ENCODE results near the gene CLEC1B. TPM values are rescaled to one million over a fixed set of nuclear protein-coding genes. Genes with fewer than 3 reads are reported as not detected.

Gene CLEC1B
- total RNA-seq, 3 donors from 2014 or later (not counting 1 experiment from before 2014, with no cell fraction given), result 0.50 to 2.3 (median 1.0) TPM

GRCh38 chr12:10012630-10013330, 13.9 kb upstream of the CLEC1B start:
- Histone ChIP-seq H3K4me1 (ENCODE audit: control insufficient read depth, insufficient read depth, low read length) (no peaks in the 10 kb centered on the region), H3K27ac (ENCODE audit: low read length) (no peak overlapping the region), H3K4me3 (ENCODE audit: low read length) (no peak overlapping the region), H3K36me3 (ENCODE audit: control insufficient read depth, insufficient read depth, low read length) (no peaks in the 10 kb centered on the region), H3K9me3 (ENCODE audit: control insufficient read depth, insufficient read depth, low read length) (no peaks in the 10 kb centered on the region), H3K27me3 (ENCODE audit: control insufficient read depth, insufficient read depth, low read length) (peaks cover 2% of the 10 kb centered on the region)
- H3K4me3 Mint-ChIP-seq, result no peak overlapping the region
- intact Hi-C loops (cut with micrococcal nuclease), result no loop called here
- no peaks in the 10 kb centered on the region for H3K36me3 Mint-ChIP-seq
- no peak for TF ChIP-seq CTCF (IDR thresholded peaks at IDR 0.05)
- no peak for ATAC-seq
- peaks cover 0 to 9% of the 10 kb centered on the region in 2 donors for H3K4me1 Mint-ChIP-seq
- DNase-seq, result no peak
- no peaks in the 10 kb centered on the region for H3K9me3 Mint-ChIP-seq
- H3K27me3 Mint-ChIP-seq (ENCODE audit: low read depth in 2 of 2), result peaks cover 0 to 10% of the 10 kb centered on the region in 2 donors
- 87% methylated on average over 5 of the region's 6 CpGs for WGBS (ENCODE audit: insufficient coverage)
- no peak overlapping the region for H3K27ac Mint-ChIP-seq

- no peak overlapping the region for H3K27ac Mint-ChIP-seq
- no peaks in the 10 kb centered on the region for H3K4me1 ChIP-seq (ENCODE audit: control insufficient read depth, insufficient read depth, low read length)
- no peaks in the 10 kb centered on the region for H3K9me3 ChIP-seq (ENCODE audit: control insufficient read depth, insufficient read depth, low read length)
- no peaks in the 10 kb centered on the region for H3K27me3 ChIP-seq (ENCODE audit: control insufficient read depth, insufficient read depth, low read length)
- no peaks in the 10 kb centered on the region for H3K36me3 ChIP-seq (ENCODE audit: control insufficient read depth, insufficient read depth, low read length)
- H3K4me1 Mint-ChIP-seq, result peaks cover 7% of the 10 kb centered on the region in 2 donors
- no peak overlapping the region for H3K4me3 Mint-ChIP-seq
- H3K36me3 Mint-ChIP-seq, result no peaks in the 10 kb centered on the region
- no peak overlapping the region for H3K4me3 ChIP-seq (ENCODE audit: low read length)
- DNase-seq (no peak), ATAC-seq (no peak)
- TF ChIP-seq CTCF (IDR thresholded peaks at IDR 0.05), result no peak
- H3K27ac ChIP-seq (ENCODE audit: low read length), result no peak overlapping the region
- 73% methylated on average over 4 of the region's 4 CpGs for WGBS (ENCODE audit: insufficient coverage)
- H3K27me3 Mint-ChIP-seq (ENCODE audit: low read depth in 2 of 2), result peaks cover 6 to 7% of the 10 kb centered on the region in 2 donors
- no peaks in the 10 kb centered on the region for H3K9me3 Mint-ChIP-seq
- intact Hi-C loops (cut with micrococcal nuclease), result loop anchor here (10.0 kb wide), 1 partner anchor 186 kb away; no protein-coding TSS in a partner anchor
These were observed 2.4 kb upstream of the CLEC1B start for GRCh38 chr12:10001171-10001776.

- Histone ChIP-seq H3K27me3 (ENCODE audit: control insufficient read depth, insufficient read depth, low read length) (peaks cover 2% of the 10 kb centered on the region), H3K27ac (ENCODE audit: low read length) (no peak overlapping the region), H3K36me3 (ENCODE audit: control insufficient read depth, insufficient read depth, low read length) (no peaks in the 10 kb centered on the region), H3K9me3 (ENCODE audit: control insufficient read depth, insufficient read depth, low read length) (no peaks in the 10 kb centered on the region), H3K4me1 (ENCODE audit: control insufficient read depth, insufficient read depth, low read length) (no peaks in the 10 kb centered on the region), H3K4me3 (ENCODE audit: low read length) (no peak overlapping the region)
- Mint-ChIP-seq H3K4me1 (peaks cover 8% of the 10 kb centered on the region in 2 donors), H3K27ac (no peak overlapping the region), H3K27me3 (ENCODE audit: low read depth in 2 of 2) (peaks cover 0 to 11% of the 10 kb centered on the region in 2 donors), H3K36me3 (no peaks in the 10 kb centered on the region), H3K9me3 (no peaks in the 10 kb centered on the region), H3K4me3 (no peak overlapping the region)
- WGBS (ENCODE audit: insufficient coverage), result 77% methylated on average over 2 of the region's 4 CpGs
- ATAC-seq (no peak), DNase-seq (no peak)
- intact Hi-C loops (cut with micrococcal nuclease), result no loop called here
- TF ChIP-seq CTCF (IDR thresholded peaks at IDR 0.05), result no peak
These were observed 6.6 kb downstream of the CLEC1B start for GRCh38 chr12:9992296-9992695.
